ENCODE measurements around the gene LRRC34.

Gene LRRC34

DNA sequence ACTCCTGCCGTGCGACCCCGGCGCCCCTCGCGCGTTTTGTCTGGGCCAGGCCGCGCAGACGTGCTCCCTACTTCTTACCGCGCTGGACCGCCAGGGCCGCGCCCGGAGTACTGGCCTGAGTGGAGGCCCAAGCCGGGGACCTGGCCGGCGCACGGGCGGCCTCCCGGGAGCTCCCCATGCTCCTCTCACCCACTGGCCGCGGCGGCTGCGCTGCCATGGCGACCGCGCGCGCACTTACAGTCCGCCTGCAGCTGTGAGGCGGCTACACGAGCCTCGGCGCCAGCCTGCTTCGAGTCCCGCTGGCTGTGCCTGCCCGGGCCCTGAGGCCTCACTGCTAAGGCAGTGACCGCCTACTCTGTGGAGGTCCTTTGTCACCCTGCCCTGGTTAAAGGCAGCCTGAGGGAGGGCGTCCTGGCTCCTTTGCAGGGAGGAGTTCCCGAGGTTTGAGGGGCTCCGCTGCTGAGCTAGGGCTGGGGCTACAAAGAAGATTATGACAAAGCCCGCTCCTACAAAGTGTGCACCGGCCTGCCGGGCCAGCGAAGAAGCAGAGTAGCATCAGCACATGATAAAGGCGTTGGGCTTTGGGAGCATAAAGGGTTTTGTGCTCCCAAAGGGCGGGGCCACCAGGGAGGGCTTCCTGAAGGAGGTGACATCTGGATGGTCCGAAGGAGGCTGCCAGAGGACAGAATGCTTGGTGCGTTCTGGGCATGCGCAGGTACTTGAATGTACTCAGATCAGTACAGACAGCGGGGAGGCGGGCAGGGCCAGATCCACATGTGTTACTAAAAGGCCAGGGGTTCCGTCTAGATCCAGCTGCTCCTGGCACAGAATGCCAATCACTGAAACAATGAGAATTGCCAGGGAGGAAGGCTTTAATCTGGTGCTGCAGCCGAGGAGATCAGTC, at the start of gene LRRC34, which contains the start of gene LRRIQ4:
Gene LRRC34, minus strand, starts transcription at position 573 of the 904 bp plus-strand sequence. Its CDS starts 356 bp downstream, at position 217.
Gene LRRIQ4, plus strand, starts transcription at position 539 of the 904 bp plus-strand sequence. CDS start 9,052 bp downstream, outside the sequence.
- no peak for FAIRE-seq
- peak; percentile 29 for DNase-seq (ENCODE audit: low spot score)

GRCh38 chr3:169861871-169862270, 49.2 kb upstream of the LRRC34 start:
- DNase-seq (ENCODE audit: low spot score) (no peak), FAIRE-seq (no peak)

GRCh38 chr3:169857811-169858210, 45.1 kb upstream of the LRRC34 start:
- no peak for FAIRE-seq
- no peak for DNase-seq (ENCODE audit: low spot score)

DNA sequence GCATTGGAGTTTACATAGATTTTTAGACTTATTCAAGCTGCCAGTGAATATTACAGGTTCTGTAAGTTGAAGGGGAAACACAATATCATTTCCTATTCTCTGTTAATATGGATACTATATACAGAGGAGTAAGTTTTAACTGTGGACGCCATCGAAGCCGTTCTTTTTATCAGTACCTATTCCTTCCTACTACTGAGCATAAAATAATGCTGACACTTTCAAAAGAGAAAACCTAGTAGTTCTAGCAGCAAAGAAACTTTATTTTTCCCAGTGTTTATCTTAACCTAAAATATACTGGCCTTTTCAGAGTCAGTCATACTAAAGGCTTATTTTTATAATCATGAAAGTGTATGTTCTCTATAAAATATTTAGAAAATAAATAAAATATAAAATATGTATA, 42.8 kb upstream of the LRRC34 start:
- no peak for DNase-seq (ENCODE audit: low spot score)
- FAIRE-seq = no peak

- FAIRE-seq (no peak), DNase-seq (ENCODE audit: low spot score) (no peak)
These were observed 37.9 kb upstream of the LRRC34 start for GRCh38 chr3:169850618-169851017.

GRCh38 chr3:169848741-169849140, 36.0 kb upstream of the LRRC34 start:
- no peak for DNase-seq (ENCODE audit: low spot score)
- FAIRE-seq = no peak

GRCh38 chr3:169847896-169848295, 35.2 kb upstream of the LRRC34 start:
- DNase-seq (ENCODE audit: low spot score) (no peak), FAIRE-seq (no peak)

- FAIRE-seq (peak; percentile 89), DNase-seq (ENCODE audit: low spot score) (peak; percentile 92)
These were observed 33.9 kb upstream of the LRRC34 start for GRCh38 chr3:169846458-169847193.

DNA sequence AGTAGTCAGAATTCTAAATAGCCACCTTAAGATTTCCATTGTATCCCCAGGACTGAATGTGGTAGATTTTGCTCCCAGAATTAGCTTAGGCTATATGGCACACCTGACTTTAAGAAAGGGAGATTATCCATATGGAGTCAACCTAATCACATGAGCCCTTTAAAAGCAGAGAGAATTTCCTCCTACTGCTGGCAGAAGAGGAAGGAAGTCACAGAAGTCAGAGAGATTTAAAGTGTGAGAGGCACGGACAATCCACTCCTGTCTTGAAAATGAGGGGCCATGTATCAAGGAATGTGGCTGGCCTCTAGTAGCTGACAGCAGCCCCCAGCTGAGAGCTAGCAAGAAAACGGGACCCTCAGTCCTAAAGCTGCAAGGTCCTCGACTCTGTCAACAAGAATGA, 30.3 kb upstream of the LRRC34 start:
- DNase-seq (ENCODE audit: low spot score) (no peak), FAIRE-seq (no peak)

DNA sequence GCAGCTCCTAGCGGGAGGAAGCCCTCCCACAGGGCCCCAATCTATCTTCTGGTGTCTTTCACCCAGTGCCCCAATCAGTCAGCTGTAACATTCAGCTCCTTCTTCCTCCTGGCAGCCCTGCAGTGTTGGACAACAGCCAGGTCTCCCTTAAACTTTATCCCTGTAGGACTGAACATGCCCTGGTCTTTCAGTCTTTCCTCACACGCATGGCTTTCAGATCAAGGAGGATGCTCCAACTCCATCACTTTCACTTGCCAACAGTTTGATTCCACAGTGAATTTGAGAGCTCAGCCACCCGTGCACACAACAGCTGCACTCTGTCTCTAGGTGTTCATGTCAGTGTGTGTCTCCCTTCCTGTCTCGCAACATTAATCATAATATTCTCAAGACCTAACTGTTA, 28.5 kb upstream of the LRRC34 start:
- DNase-seq (ENCODE audit: low spot score) = no peak

DNA sequence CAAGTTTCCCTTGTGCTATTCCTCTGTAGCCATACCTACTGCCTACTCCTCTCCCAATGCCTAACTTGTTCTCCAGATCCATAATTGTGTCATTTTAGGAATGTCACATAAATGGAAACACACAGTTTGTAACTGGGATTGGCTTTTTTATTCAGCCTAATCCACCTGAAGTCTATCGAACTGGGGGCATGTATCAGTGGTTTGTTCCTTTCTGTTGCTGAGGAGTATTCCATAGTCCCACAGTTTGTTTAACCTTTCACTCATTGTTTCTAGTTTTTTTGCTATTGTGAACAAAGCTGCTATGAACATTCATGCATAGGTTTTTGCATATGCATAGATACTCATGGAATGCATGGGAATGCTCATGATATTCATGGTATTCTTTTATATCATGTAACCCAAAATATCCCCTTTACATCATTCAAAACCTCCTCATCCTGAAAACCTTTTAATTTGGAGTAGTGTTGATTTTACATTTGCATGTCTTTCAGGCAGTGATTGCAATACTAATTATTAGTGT, 25.9 kb upstream of the LRRC34 start:
- FAIRE-seq (no peak), DNase-seq (ENCODE audit: low spot score) (no peak)

More for the DNA sequence above, 28.5 kb upstream of the LRRC34 start:
- no peak for FAIRE-seq

- FAIRE-seq = no peak
These were observed 24.2 kb upstream of the LRRC34 start for GRCh38 chr3:169836942-169837275.

GRCh38 chr3:169836078-169836941, 23.6 kb upstream of the LRRC34 start:
- DNase-seq (ENCODE audit: low spot score) = no peak
- FAIRE-seq = no peak

More at GRCh38 chr3:169836942-169837275, 24.2 kb upstream of the LRRC34 start:
- no peak for DNase-seq (ENCODE audit: low spot score)

DNA sequence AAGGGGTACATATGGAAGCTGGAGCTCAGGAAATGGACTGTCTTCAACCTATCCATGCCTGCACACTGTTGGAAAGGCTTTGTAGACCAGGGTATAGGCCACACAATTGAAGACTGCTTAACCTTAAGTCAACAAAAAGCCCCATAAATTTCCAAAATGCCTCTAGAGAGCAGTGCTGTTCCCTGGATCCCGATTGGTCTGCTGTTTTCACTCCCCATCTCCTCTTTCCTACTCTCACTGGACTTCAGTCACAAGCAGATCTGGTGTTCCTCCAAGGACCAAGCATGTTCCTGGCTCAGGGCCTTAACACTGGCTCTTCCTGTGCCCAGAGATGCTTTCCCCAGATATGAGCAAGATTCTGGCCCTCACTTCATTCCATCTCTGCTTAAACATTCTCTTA, 22.8 kb upstream of the LRRC34 start:
- FAIRE-seq = no peak
- DNase-seq (ENCODE audit: low spot score) = no peak

GRCh38 chr3:169827712-169828111, 15.0 kb upstream of the LRRC34 start:
- DNase-seq (ENCODE audit: low spot score) (no peak), FAIRE-seq (no peak)

DNA sequence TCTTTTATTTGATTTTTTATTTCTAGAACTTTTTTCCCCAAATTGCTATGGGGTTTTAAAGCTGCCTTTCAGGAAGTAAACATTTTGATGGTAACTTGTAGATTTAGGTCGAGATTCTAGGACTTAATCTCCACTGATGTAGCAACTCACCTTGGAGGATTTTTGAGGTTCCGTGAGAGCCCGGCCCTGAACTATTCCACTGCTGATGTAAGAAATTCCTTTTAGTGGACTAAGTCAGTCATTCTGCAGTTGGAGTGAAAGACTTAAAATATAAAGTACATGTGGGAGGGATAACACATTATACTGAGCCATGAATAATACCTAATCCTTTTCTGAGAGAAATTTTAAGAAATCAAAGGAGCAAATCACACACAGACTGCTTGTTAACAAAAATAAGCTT, 12.6 kb upstream of the LRRC34 start:
- no peak for FAIRE-seq
- no peak for DNase-seq (ENCODE audit: low spot score)

- DNase-seq (ENCODE audit: low spot score) = no peak
- FAIRE-seq = no peak
These were observed 10.3 kb upstream of the LRRC34 start for GRCh38 chr3:169822983-169823382.

DNA sequence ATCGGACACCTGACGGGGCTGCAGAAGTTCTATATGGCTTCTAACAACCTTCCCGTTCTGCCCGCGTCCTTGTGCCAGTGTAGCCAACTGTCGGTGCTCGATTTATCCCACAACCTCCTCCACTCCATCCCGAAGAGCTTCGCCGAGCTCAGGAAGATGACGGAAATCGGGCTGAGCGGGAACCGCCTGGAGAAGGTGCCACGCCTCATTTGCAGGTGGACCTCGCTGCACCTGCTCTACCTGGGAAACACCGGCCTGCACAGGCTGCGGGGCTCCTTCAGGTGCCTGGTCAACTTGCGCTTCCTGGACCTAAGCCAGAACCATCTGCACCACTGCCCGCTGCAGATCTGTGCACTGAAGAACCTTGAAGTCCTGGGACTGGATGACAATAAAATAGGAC, 9.8 kb upstream of the LRRC34 start:
- DNase-seq (ENCODE audit: low spot score) (no peak), FAIRE-seq (no peak)

DNA sequence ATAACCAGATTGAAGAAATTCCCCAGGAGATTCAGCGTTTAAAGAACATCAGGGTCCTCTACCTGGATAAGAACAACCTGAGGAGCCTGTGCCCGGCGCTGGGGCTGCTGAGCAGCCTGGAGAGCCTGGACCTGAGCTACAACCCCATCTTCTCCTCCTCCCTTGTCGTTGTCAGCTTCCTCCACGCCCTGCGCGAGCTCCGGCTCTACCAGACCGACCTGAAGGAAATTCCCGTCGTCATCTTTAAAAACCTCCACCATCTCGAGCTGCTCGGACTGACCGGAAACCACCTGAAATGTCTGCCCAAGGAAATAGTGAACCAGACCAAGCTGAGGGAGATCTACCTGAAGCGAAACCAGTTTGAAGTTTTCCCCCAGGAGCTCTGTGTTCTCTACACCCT, 9.4 kb upstream of the LRRC34 start:
- FAIRE-seq (no peak), DNase-seq (ENCODE audit: low spot score) (no peak)

GRCh38 chr3:169818316-169818715, 5.6 kb upstream of the LRRC34 start:
- FAIRE-seq = no peak

DNA sequence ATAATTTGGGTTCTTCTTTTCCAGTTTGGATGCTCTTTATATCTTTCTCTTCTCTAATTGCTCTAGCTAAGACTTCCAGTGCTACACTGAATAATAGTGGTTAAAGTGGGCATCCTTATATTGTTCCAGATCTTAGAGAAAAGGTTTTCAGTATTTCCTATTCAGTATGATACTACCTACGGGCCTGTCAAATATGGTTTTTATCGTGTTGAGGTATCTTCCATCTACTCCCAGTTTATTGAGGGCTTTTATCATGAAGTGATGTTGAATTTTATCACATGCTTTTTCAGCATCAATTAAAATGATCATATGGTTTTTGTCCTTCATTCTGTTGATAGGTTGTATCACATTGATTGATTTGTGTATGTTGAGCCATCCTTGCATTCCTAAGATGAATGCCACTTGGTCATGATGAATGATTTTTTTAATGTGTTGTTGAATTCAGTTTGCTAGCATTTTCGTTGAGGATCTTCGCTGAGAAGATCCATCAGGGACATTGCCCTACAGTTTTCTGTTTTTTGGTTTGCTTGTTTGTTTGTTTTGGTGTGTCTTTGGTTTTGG, 3.0 kb upstream of the LRRC34 start:
- DNase-seq (ENCODE audit: low spot score) = no peak
- FAIRE-seq = no peak

More at GRCh38 chr3:169818316-169818715, 5.6 kb upstream of the LRRC34 start:
- DNase-seq (ENCODE audit: low spot score) = peak; percentile 21

All from RCC 7860 (cell line).